HepG2 (cell line): ENCODE measurements around the gene MCC. TPM values are rescaled to one million over a fixed set of nuclear protein-coding genes. Genes with fewer than 3 reads are reported as not detected.

Experiments used
- ATAC-seq: fragments of 200-7000 bp; cut with Tn5 transposase; 3 replicates; pipeline ENCODE4 v1.9.1; 2020; ENCODE audit warnings: mild to moderate bottlenecking, moderate library complexity
- BruUV-seq: library from RNA; stranded (reverse); fragments of 400-500 nt; replicated peaks from 2 replicates; lab custom pipeline; 2021; lab: Mats Ljungman, UMichigan
- CTCF ChIA-PET: fragments of 300-600 bp; formaldehyde crosslinking; extraction: SDS; loops from one replicate; lab custom pipeline; 2021; ENCODE audit warnings: low total read pairs, inconsistent platforms, low intra/inter-chr PET ratio; lab: Yijun Ruan, JAX
- POLR2A ChIA-PET: fragments of 350-600 bp; sonication (Branson Sonifier 250); formaldehyde crosslinking; loops from one replicate; lab custom pipeline; 2020; ENCODE audit warnings: antibody characterized with exemption, inconsistent platforms; lab: Yijun Ruan, JAX
- DNase-seq: peaks from one replicate; pipeline ENCODE4 v3.0.0-alpha.2; 2015; ENCODE audit warnings: low spot score
- FAIRE-seq: peaks from 3 replicates; lab custom pipeline; 2011; peaks lifted over from hg19 to GRCh38; lab: Jason Lieb, UNC
- H2AFZ ChIP-seq: one replicate; pipeline ENCODE4 v1.6.1; 2011; ENCODE audit warnings: low read length, inconsistent platforms
- H3K27ac ChIP-seq: fragments of 300-600 bp; 3 replicates; pipeline ENCODE4 v1.8.0; 2011; ENCODE audit warnings: mixed run types, mild to moderate bottlenecking, mixed read lengths, low read length, inconsistent platforms; ENCODE audit not compliant: insufficient read depth; ENCODE audit errors: extremely low read length
- H3K27me3 ChIP-seq, 2 experiments: fragments of 200-600 bp in 1 of 2; 2 replicates in 1 of 2; 3 replicates in 1 of 2; pipeline versions ENCODE4 v1.6.0 to v1.8.0; 2011; ENCODE audit warnings: low read length in 2 of 2, mild to moderate bottlenecking in 2 of 2, moderate library complexity in 2 of 2, inconsistent platforms in 1 of 2; ENCODE audit not compliant: insufficient read depth in 2 of 2, control insufficient read depth in 1 of 2
- H3K36me3 ChIP-seq, 2 experiments: fragments of 200-600 bp in 1 of 2; replicated peaks in 1 of 2; 2 replicates in 1 of 2; 3 replicates in 1 of 2; pipeline versions ENCODE4 v1.5.1 to v1.8.0; 2011; ENCODE audit warnings: low read length in 2 of 2, inconsistent platforms in 1 of 2; ENCODE audit not compliant: insufficient read depth in 2 of 2, control insufficient read depth in 1 of 2
- H3K4me1 ChIP-seq: 2 replicates; pipeline ENCODE4 v1.5.1; 2012; ENCODE audit warnings: low read length, inconsistent platforms; ENCODE audit not compliant: insufficient read depth
- H3K4me2 ChIP-seq: 2 replicates; pipeline ENCODE4 v1.6.0; 2011; ENCODE audit warnings: low read depth, low read length, inconsistent platforms
- H3K4me3 ChIP-seq, 3 experiments: fragments of 200-600 bp in 1 of 3; sonication (generic), shearing (Covaris generic) in 1 of 3; replicated peaks in 1 of 3; 2 replicates each; pipeline ENCODE4 v1.5.1; 2011 to 2016; ENCODE audit warnings: low read length in 3 of 3, inconsistent platforms in 2 of 3, low read depth in 2 of 3, mild to moderate bottlenecking in 2 of 3, control low read depth in 1 of 3, mixed read lengths in 1 of 3; ENCODE audit not compliant: insufficient read depth in 1 of 3
- H3K79me2 ChIP-seq: one replicate; pipeline ENCODE4 v1.6.1; 2011; ENCODE audit warnings: low read length, inconsistent platforms; ENCODE audit not compliant: insufficient read depth
- H3K9ac ChIP-seq: 2 replicates; pipeline ENCODE4 v1.6.0; 2011; ENCODE audit warnings: mild to moderate bottlenecking, low read depth, low read length, inconsistent platforms; ENCODE audit not compliant: insufficient read depth
- H3K9me3 ChIP-seq: 2 replicates; pipeline ENCODE4 v1.5.1; 2012; ENCODE audit warnings: mild to moderate bottlenecking, low read length
- H4K20me1 ChIP-seq: 2 replicates; pipeline ENCODE4 v1.6.0; 2011; ENCODE audit warnings: inconsistent platforms, mild to moderate bottlenecking, low read length, moderate library complexity; ENCODE audit not compliant: insufficient read depth
- AGO1 ChIP-seq: fragments of 200-400 bp; formaldehyde crosslinking; IDR thresholded peaks from 2 replicates; pipeline ENCODE4 v1.6.1; 2017; ENCODE audit warnings: mild to moderate bottlenecking, low read depth, low read length, moderate library complexity; ENCODE audit not compliant: poor library complexity, severe bottlenecking
- BRD4 ChIP-seq: sonication (generic); formaldehyde crosslinking; IDR thresholded peaks from 2 replicates; pipeline ENCODE4 v1.4.0; 2020; ENCODE audit warnings: missing genetic modification reagents
- CAMTA2 ChIP-seq: sonication (generic); formaldehyde crosslinking; IDR thresholded peaks from 2 replicates; pipeline ENCODE4 v1.4.0; 2020; ENCODE audit warnings: mild to moderate bottlenecking, missing genetic modification reagents, borderline replicate concordance
- CCAR2 ChIP-seq: fragments of 200-400 bp; formaldehyde crosslinking; optimal IDR thresholded peaks from 2 replicates; pipeline ENCODE3; 2018; ENCODE audit warnings: low read depth, mild to moderate bottlenecking, low read length, moderate library complexity
- GABPB1 ChIP-seq: IDR thresholded peaks from 2 replicates; pipeline ENCODE4 v1.6.1; 2016; ENCODE audit warnings: mild to moderate bottlenecking, missing genetic modification reagents, moderate library complexity, missing compliant biosample characterization
- HDAC2 ChIP-seq: sonication (generic); formaldehyde crosslinking; IDR thresholded peaks from 2 replicates; pipeline ENCODE4 v1.4.0; 2020; ENCODE audit warnings: missing genetic modification reagents
- MBNL3 ChIP-seq: fragments of 250-450 bp; sonication (Bioruptor Pico); conservative IDR thresholded peaks from 2 replicates; pipeline ENCODE4 v1.8.0; 2022; ENCODE audit warnings: mild to moderate bottlenecking, inconsistent platforms
- MEIS2 ChIP-seq: sonication (generic); formaldehyde crosslinking; IDR thresholded peaks from 2 replicates; pipeline ENCODE4 v1.9.0; 2021; ENCODE audit warnings: mild to moderate bottlenecking, missing genetic modification reagents
- MIXL1 ChIP-seq: IDR thresholded peaks from 2 replicates; pipeline ENCODE4 v1.6.1; 2016
- TOE1 ChIP-seq: sonication (generic); formaldehyde crosslinking; IDR thresholded peaks from 2 replicates; pipeline ENCODE4 v1.4.0; 2020; ENCODE audit warnings: mild to moderate bottlenecking, missing genetic modification reagents
- ZBTB8A ChIP-seq: sonication (generic); formaldehyde crosslinking; IDR thresholded peaks from 2 replicates; pipeline ENCODE4 v1.4.0; 2020; ENCODE audit warnings: mild to moderate bottlenecking, low read depth, missing genetic modification reagents, borderline replicate concordance
- ZFP62 ChIP-seq: sonication (generic); formaldehyde crosslinking; IDR thresholded peaks from 2 replicates; pipeline ENCODE4 v1.4.0; 2020; ENCODE audit warnings: missing genetic modification reagents
- ZMYM4 ChIP-seq: sonication (generic); formaldehyde crosslinking; IDR thresholded peaks from 2 replicates; pipeline ENCODE4 v1.8.1; 2023; ENCODE audit warnings: mild to moderate bottlenecking, missing genetic modification reagents
- ZNF232 ChIP-seq: sonication (generic); formaldehyde crosslinking; IDR thresholded peaks from 2 replicates; pipeline ENCODE4 v1.4.0; 2020; ENCODE audit warnings: missing genetic modification reagents, borderline replicate concordance
- WGBS: methylation state at CpG from one replicate; pipeline ENCODE4 v1.1.6; 2017; ENCODE audit warnings: low lambda C conversion rate; 5-methylcytosine and 5-hydroxymethylcytosine counted together
- in situ Hi-C: cut with HindIII; loops from 2 replicates; pipeline ENCODE4 v1.10.0; 2017; ENCODE audit warnings: low pct_unique_long_range_greater_than_20kb; ENCODE audit not compliant: extremely low pct_ligation_motif_present
- intact Hi-C: fragments of 100-400 bp; cut with micrococcal nuclease; formaldehyde crosslinking; loops from one replicate; pipeline ENCODE4 v1.10.0; 2022; ENCODE audit not compliant: unreplicated experiment
- polyA plus RNA-seq, 8 experiments: library from polyadenylated mRNA; depleted of rRNA in 3 of 8; stranded (reverse) in 7 of 8; unstranded in 1 of 8; fragments of >200 nt; fragmentation: Illumina TruSeq in 4 of 8; extraction: Trizol in 4 of 8; gene quantifications; 2 replicates each; pipeline versions ENCODE4 v1.2.1 to v1.2.3, GENCODE V29; 2011 to 2016; ENCODE audit warnings: low read depth in 4 of 8, missing spikeins in 1 of 8, mixed read lengths in 1 of 8; ENCODE audit not compliant: insufficient read depth in 1 of 8
- total RNA-seq, 5 experiments: library from RNA; depleted of rRNA; stranded (reverse); fragments of >200 nt; fragmentation: Illumina TruSeq; extraction: Trizol; gene quantifications; 2 replicates each; pipeline ENCODE4 v1.2.3, GENCODE V29; 2016; ENCODE audit warnings: low read depth in 1 of 5
- TF ChIP-seq, protein P1 (sequence below): sonication (generic); formaldehyde crosslinking; conservative IDR thresholded peaks from 2 replicates; pipeline ENCODE4 v1.8.1; 2023; ENCODE audit warnings: missing genetic modification reagents

The MCC gene
- total and polyA plus RNA-seq, 2 of the 13 experiments (the other 11 are each of a cell fraction or from before 2014, with no cell fraction given) = 0.55 to 2.4 TPM

DNA sequence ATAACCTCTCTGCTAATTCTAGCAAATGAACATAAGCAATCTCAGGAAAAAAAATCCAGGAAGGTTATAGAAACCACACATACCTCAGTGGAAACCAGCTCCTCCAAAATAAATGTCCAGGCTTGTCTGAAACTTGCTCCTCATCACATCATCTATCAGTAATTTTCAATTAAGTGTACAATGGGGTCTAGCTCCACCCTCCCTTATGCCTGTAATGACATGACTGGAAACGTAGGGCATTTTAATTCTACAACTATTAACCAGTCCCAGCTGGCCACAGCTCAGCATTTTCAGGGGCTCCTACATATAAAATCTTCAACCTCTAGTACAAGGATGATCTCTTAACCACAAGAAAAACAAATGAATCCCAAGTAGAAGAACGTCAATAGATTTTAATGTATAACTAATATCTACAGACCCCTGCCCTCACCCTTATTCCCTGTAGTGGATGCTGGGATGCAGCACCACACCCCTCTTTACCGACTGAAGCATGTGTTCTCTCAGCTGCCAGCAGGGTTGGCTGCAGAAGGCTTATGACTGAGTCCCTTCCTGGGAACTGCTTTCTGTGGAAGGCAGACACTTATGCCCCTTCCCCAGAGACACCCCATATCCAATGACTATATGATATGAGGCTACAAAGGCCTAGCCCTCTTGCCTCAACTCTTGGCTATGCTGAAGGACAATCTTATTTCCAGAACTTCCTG is 60.2 kb downstream of the MCC start:
- in situ Hi-C loops = no loop called here
- no peak for TF ChIP-seq TOE1
- TF ChIP-seq AGO1 = no peak
- no peak for TF ChIP-seq ZMYM4
- TF ChIP-seq, protein P1, sequence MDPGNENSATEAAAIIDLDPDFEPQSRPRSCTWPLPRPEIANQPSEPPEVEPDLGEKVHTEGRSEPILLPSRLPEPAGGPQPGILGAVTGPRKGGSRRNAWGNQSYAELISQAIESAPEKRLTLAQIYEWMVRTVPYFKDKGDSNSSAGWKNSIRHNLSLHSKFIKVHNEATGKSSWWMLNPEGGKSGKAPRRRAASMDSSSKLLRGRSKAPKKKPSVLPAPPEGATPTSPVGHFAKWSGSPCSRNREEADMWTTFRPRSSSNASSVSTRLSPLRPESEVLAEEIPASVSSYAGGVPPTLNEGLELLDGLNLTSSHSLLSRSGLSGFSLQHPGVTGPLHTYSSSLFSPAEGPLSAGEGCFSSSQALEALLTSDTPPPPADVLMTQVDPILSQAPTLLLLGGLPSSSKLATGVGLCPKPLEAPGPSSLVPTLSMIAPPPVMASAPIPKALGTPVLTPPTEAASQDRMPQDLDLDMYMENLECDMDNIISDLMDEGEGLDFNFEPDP (CRISPR knock-in tag) = no peak
- no peak for TF ChIP-seq GABPB1 (CRISPR knock-in tag)
- no peak for TF ChIP-seq HDAC2 (CRISPR knock-in tag)
- no peak for TF ChIP-seq ZFP62 (CRISPR knock-in tag)
- TF ChIP-seq CCAR2 = no peak
- no peak for TF ChIP-seq MEIS2 (CRISPR knock-in tag)
- TF ChIP-seq BRD4 (CRISPR knock-in tag) = no peak
- no peak for TF ChIP-seq CAMTA2 (CRISPR knock-in tag)
- TF ChIP-seq MBNL3 (CRISPR knock-in tag) = no peak
- no peak for TF ChIP-seq ZBTB8A (CRISPR knock-in tag)
- no peak for TF ChIP-seq MIXL1 (CRISPR knock-in tag)
- no peak for TF ChIP-seq ZNF232 (CRISPR knock-in tag)
- FAIRE-seq = no peak
- H3K4me3 ChIP-seq = no peak overlapping the region
- 6% methylated on average over 3 of the region's 3 CpGs for WGBS
- no peak for DNase-seq
- no peak for ATAC-seq
- H3K9me3 ChIP-seq = no peaks in the 10 kb centered on the region
- no peaks in the 10 kb centered on the region for H4K20me1 ChIP-seq
- BruUV-seq = no TSS peak
- peaks cover 0 to 12% of the 10 kb centered on the region in 2 experiments; a peak in 1 of 5 replicates for H3K27me3 ChIP-seq
- ChIA-PET CTCF (no interaction called here), POLR2A (no interaction called here)
- H3K79me2 ChIP-seq = no peaks in the 10 kb centered on the region
- no peak overlapping the region for H3K27ac ChIP-seq
- intact Hi-C loops = no loop called here
- H3K9ac ChIP-seq = no peak overlapping the region
- no peaks in the 10 kb centered on the region for H3K4me1 ChIP-seq
- no peak overlapping the region for H2AFZ ChIP-seq
- H3K4me2 ChIP-seq = no peak overlapping the region
- H3K36me3 ChIP-seq = no peaks in the 10 kb centered on the region
